IMR-90 (cell line): ENCODE results near the gene POLR1E.

Experiments used
- CTCF ChIP-seq: conservative IDR thresholded peaks from 2 replicates; pipeline ENCODE4 v1.5.1; 2012; ENCODE audit warnings: mild to moderate bottlenecking, low read depth, low read length, improper control_type of control experiment
- RAD21 ChIP-seq: IDR thresholded peaks from 2 replicates; pipeline ENCODE4 v1.6.1; 2012; ENCODE audit warnings: low read length, improper control_type of control experiment

- TF ChIP-seq RAD21 = no peak
- TF ChIP-seq CTCF = no peak
Observed at GRCh38 chr9:37437621-37438020, 48.1 kb upstream of the POLR1E start.
